ENCODE data around the gene NECTIN1.
A peak's percentile ranks its signal among the peaks of the same experiment; 100 is the strongest.

Gene NECTIN1

DNA sequence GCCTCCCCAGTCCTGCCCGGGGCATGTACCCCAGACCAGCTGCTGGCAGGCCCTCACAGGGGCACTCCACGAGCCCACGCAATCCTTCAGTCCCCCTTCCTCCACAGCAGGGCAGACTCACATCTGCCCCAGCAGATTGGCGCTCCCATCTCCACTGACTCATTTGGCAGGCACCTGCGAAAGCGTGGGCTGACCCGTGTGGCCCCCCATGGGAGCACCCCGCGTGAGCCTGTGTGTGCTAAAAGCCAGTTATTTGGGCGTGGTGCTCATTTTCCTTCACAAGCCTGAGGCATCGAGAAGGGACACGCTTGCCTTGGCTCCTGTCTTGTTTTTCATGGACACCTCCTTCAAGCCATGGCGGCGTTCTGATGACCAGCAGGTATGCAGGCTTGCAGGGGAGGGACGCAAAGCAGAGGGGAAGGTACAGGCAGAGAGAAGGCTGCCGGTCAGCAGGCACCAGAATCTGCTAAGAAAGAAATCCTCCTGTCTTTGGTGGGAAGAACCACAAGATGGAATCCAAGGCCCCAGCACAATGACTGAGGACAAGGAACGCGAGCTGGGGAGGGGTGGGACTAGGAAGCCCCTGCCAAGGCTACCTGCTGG is 8.6 kb downstream of the NECTIN1 start:
- DNase-seq: no peak
- in situ Hi-C loops (cut with MboI; ENCODE audit: low pct_unique_long_range_greater_than_20kb, low sequenced_read_pairs): no loop called here

DNA sequence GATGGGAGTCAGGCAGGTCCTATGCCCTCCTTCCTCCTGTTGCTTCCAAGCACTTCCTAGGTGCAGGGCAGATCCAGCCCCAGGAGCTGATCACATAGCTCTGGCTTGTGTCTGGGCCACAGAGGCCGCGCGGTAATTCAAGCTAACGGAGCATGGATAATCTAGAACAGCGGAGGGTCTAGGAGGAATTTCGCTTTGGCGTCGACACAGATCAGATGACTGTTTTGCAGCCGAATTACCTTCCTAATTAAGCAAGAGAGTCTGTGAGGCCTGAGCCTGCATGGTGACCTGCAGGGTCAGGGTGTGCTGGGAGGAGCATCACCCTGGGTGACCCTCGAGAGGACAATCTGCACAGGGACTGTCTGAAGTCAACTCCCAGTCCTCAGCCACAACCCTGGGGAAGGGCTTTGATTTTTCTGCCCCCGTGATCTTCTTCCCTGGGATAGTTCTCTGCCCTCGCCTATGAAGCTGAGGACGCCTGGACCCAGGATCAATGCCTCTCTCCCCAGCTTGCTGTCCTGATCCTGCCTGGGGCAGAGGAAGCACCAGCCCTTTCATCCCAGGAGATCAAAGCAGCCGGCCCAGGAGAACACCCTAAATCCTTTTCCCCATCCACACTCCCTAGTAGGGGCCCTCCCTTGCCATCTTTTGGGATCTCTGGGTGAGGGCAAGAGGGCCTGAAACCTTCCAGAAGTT is 11.0 kb downstream of the NECTIN1 start:
- in situ Hi-C loops (cut with MboI; ENCODE audit: low pct_unique_long_range_greater_than_20kb, low sequenced_read_pairs): no loop called here
- DNase-seq: no peak

DNA sequence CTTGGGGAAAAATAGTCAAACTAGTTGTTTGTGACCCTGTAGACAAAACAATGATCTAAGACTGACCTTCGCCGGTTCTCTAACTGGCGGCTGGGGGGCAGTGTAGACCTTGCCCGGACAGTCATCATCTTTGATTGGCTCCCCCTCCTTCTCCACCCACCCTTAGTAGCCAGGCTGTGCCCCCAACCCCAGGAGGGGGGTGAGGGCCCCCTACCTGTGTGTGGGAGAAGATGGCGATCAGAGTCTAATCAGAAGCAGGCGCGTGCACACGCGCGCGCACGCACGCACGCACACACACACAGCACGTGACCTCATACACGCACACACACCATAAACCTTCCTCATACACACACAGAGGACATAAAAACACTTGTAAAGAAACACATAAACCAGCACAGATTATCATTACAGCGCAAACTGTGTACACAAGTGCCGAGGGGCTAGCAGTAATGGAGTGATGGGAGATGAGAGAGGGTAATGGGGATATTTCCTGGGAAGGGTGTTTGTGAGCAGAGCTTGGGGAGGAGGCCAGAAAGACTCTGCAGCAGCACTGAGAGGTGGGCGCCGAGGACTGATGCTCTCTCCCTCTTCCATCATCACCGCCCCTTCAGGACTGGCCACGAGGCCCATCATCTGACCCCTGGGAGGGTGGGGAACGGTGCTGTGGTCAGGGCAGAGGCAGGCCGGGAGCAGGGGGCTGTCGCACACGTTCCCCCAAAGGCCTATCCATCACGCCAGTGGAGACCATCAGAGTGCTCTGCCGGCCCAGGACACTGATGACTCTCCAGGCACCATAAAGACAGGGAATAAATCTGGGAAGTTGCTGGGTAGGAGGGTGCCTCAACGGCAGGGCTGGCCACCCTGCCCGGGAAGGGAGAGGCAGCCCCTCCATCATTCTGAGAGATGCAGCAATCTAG is 12.2 kb downstream of the NECTIN1 start:
- in situ Hi-C loops (cut with MboI; ENCODE audit: low pct_unique_long_range_greater_than_20kb, low sequenced_read_pairs): no loop called here
- no peak for DNase-seq

DNA sequence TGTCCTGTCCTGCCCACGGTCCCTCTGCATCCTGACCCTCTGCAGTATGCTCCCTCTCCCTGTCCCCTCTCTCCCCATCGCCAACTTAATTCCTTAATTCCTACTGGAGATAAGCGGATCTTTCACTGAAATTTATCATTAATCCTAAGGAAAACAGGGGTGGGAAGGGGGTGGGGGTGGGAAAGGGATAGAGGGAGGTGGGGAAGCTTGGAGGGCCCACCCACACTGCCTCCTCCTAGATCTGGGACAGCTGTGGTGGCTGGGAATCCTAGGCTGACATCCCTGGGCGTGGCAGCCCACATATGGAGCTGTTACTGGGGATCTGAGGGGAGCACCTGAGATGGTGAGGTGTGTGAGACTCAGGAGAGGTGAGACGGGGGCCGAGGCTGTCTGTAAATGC is 14.4 kb downstream of the NECTIN1 start:
- no peak for DNase-seq
- in situ Hi-C loops (cut with MboI; ENCODE audit: low pct_unique_long_range_greater_than_20kb, low sequenced_read_pairs): no loop called here

DNA sequence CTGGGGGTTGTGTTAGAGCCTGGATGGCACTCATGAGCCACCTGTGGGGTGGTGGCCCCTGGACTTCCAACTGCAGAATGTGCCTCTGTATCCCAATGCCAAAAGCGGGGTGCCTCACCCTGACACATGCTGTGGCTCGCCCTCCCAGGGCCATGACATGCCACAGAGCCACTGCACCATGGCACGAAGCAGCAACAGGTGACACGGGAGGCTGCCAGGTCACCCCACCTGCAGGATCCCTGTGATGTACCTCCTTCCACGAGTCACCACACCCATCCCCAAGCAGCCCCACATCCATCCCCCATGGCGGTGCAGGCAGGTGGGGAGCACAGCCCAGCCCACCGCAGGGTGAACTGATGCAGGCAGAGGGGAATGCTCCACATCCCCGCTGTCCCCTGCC is 14.8 kb downstream of the NECTIN1 start:
- in situ Hi-C loops (cut with MboI; ENCODE audit: low pct_unique_long_range_greater_than_20kb, low sequenced_read_pairs): no loop called here
- no peak for DNase-seq

DNA sequence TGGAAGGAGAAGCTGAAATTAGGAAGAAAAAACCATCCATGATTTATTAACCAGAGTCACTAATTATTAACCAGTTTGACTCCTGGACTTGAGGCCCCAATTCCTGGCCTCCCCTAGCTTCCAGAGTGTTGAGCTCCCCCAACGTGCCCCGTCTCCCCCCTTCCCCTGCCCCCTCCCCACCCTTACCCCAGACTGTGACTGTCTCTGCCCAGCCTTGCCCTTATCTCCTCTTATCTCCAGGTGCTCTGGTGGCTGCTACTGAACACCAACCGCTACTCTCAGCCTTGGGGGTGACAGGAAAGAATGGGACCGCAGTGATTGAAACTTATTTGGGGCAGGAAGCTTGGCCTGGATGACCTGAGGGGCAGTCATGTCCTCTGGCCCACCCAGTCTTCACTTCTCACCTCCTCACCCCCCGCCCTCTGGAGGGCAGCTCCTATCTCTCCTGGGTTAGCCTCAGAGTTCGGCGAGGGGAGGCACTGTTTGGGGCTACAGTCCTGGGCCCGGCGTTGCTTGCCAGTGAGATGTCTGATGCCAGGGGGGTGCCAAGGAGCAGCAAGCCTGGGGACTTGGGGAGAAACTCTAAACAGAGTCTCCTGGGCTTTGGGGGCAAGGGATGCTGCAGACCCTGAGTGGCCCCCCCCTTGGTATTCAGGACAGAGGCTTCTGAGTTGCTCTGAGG is 15.5 kb downstream of the NECTIN1 start:
- no peak for DNase-seq
- in situ Hi-C loops (cut with MboI; ENCODE audit: low pct_unique_long_range_greater_than_20kb, low sequenced_read_pairs): no loop called here

DNA sequence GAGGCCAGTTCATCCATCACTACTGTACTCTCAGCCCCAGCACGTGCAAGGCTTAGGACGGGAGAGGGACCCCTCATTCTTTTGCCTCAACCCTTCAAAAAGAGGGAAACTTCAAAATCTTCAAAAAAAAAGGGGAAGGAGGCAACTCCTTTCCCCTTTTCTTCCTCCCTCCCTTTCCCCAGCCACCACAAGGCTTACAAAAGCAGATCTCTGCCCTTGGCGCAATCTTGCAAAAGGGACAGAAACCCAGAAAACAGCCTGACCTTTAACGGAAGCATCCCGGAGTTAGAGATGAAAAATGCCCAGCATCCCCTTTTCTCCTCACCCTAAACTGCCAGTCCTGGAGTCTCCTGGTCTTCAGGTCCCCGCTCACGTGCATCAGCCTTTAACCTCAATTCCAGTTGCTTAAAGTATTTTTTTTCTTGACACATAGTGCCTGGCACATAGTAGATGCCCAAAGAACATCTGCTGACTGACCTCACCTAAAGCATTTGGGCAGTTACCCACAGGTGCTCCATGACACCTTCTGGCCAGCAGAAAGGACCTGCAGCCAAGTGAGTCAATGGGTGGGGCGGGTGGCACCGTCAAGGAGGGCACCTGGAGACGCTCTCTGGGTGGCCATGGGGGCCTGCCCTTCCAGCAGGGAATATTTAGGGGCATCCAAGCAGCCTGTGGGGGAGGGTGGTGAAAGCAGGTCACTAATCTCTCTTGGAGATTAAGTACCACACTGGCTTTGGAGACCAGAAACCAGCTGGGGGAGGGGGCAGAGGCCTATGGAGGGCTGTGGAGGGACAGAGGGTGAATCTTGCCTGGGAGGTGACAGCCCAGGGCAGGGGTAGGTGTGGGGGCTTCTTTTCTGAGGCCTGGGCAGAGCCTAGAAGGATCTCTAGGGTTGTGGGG is 16.3 kb downstream of the NECTIN1 start:
- in situ Hi-C loops (cut with MboI; ENCODE audit: low pct_unique_long_range_greater_than_20kb, low sequenced_read_pairs): no loop called here
- DNase-seq: peak; percentile 65

DNA sequence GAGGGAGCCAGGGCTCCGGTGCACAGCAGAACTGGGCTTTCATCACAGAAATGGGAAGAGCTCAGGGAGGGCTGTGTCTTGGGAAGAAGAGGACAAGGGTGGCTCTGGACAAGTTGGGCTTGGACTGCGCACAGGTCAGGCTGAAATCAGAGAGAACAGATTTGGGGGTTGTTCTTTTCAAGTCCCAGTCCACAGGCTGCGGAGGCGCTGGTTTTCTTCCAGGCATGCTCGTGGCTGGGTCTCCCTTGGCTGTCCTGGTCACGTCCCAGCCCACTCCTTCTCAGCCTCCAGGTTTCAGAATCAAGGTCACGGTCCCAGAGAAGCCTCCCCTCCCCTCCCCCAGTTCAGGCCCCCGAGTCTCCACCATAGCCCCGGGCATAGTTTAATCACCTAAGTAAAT is 17.0 kb downstream of the NECTIN1 start:
- in situ Hi-C loops (cut with MboI; ENCODE audit: low pct_unique_long_range_greater_than_20kb, low sequenced_read_pairs): no loop called here

DNA sequence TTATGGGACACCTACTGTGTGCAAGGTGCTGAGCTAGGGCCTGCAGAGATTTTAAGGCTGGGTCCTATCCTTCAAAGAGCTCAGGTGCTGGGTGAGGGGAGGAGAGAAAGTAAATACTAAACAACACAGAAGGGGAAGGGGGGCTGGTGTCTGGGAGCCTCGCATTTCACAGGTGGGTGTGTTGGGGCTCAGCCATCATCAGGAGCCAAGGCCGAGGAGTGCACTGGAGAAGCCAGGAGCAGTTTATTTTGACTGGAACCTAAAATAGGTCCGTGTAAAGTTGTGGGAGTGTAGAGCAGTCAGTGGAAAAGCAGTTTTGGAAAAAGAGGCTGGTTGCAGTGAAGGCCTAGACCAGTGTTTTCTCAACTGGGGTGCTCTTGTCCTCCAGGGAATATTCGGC is 17.5 kb downstream of the NECTIN1 start:
- no peak for DNase-seq
- in situ Hi-C loops (cut with MboI; ENCODE audit: low pct_unique_long_range_greater_than_20kb, low sequenced_read_pairs): no loop called here

More for the DNA sequence above, 17.0 kb downstream of the NECTIN1 start:
- DNase-seq: no peak

DNA sequence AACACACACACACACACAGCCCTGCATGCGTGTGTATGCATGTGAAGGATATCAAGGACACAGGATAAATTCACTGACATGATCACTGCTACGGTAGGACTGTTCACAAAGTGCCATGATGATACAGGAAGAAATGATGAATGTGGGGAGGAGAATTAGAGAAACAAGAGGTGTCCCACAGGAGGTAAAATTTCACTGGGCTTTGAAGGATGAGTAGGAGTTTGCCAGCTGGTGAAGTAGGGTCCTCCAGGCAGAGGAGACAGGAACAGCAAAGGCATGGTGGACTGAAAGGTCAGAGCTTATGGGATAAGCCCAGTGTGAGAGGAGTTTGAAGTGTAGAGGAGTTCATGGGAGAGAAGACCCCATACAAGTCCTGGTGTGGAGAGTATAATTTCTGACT is 18.6 kb downstream of the NECTIN1 start:
- DNase-seq: no peak
- in situ Hi-C loops (cut with MboI; ENCODE audit: low pct_unique_long_range_greater_than_20kb, low sequenced_read_pairs): no loop called here

DNA sequence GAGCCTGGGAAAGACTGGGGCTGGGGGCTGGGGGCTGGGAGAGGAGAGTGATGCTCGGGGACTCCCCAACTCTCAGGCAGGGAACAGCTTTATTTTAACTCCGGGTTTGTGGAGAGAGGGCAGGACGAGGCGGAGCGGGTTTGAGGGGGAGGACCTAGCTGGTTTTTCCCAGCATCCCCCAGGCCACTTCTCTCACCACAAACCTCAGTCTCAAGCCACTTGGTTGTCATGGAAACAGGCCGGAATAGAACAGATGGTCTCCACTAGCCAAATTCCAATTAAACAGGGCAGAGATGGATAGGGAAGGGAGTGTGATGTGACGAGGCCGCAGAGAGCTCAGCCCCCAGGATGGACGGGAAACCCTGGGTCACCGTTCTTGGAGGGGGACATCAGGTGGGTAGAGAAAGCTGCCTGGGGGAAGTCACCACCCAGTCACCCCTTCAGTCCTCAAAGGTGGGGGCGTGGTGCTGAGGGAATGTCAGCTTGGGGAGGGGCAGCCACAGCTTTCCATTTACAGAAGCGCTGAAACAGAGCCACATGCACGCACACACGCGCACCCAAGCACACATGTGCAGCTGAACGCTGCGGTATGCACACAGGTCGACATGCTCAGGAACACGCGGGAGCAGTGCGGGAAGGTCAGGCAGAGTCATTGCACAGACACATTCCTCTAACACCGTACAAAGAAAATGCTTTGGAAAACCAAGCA is 19.2 kb downstream of the NECTIN1 start:
- in situ Hi-C loops (cut with MboI; ENCODE audit: low pct_unique_long_range_greater_than_20kb, low sequenced_read_pairs): no loop called here
- peak; percentile 87 for DNase-seq

DNA sequence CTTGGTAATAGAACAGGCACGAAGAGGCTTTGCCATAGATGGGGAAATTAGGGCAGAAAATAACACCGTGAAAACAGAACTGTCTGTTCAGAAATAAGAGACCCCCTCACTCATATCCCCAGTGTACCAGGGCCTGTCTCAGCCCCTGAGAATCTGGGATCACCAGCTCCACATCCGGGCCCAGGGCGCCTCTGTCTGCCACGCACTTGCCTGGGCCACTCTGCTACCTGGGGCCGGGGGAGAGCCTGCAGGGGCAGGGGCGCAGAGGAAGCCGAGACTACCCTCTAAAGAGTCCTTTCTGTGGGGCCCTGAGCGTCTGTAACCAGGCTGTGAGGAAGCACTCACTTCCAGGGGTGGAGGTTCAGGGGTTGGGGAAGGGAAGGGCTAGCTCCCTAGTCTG is 19.8 kb downstream of the NECTIN1 start:
- DNase-seq: no peak
- in situ Hi-C loops (cut with MboI; ENCODE audit: low pct_unique_long_range_greater_than_20kb, low sequenced_read_pairs): no loop called here

DNA sequence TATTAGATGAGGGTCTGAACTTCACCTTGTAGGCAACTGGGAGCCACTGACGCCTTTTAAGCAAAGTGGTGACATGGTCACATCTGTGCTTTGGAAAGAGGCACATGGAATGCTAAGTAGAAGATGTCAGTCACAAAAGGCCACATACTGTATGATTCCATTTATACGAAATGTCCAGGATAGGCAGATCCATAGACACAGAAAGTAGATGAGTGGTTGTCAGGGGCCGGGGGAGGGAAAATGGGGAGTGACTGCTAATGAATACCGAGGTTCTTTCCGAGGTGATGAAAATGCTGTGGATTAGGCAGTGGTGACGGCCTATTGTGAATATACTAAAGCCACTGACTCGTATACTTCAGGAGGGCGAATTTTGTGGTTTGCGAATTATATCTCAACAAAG is 20.6 kb downstream of the NECTIN1 start:
- no peak for DNase-seq
- in situ Hi-C loops (cut with MboI; ENCODE audit: low pct_unique_long_range_greater_than_20kb, low sequenced_read_pairs): no loop called here

DNA sequence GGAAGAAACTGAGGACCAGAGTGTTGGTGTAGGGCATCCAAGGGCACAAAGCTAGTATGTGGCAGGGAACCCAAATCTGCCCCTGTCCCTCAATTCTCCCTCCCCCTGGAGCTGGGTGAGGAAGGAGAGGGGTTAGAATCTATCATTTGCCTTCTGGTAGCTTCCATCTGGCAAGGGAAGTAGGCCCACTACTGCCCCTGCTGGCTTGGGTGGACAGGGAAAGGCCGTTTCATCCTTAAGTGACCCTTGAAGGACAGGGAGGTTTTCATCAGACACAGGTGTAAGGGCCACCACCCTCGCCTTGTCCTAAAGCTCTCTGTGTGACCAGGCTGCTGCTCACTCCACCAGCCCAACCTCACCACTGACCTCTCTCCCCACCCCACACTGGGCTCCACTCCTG is 22.1 kb downstream of the NECTIN1 start:
- in situ Hi-C loops (cut with MboI; ENCODE audit: low pct_unique_long_range_greater_than_20kb, low sequenced_read_pairs): no loop called here
- no peak for DNase-seq

DNA sequence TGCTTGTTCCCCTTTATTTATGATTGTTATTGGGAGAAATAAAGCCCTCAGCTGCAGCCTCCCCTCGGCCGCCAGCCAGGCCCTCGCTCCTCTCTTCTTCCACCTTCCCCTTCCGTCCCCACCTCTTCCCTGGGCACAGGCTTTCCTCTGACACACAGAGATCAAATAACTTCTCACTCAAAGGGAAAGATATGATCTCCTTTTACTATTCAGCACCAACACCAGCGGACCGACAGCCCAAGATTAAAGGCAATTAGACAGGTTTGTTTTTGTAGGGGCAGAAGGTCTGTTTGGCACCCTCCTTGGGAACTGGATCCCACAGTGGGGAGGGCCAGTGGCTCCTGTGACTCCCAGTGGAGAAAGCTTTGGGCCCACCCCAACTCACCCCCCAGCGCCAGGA is 23.0 kb downstream of the NECTIN1 start:
- no peak for DNase-seq

DNA sequence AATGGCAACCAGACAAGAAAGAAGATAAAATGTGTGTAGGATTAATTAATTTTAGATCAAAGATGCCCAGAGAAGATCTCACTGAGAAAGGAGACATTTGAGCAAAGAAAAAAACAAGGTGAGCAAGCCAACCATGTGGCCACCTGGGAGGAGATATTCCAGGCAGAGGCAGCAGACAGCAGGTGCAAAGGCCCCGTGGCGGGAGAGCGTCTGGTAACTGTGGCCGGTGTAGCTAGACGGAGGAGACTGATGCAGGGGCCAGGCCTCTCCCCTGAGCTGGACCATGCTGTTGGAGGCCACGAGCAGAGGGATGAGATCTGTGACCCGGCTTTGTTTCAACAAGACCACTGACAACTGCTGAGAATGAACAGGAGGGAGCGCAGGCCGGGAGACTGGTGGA is 23.6 kb downstream of the NECTIN1 start:
- in situ Hi-C loops (cut with MboI; ENCODE audit: low pct_unique_long_range_greater_than_20kb, low sequenced_read_pairs): no loop called here
- no peak for DNase-seq

More for the DNA sequence above, 23.0 kb downstream of the NECTIN1 start:
- in situ Hi-C loops (cut with MboI; ENCODE audit: low pct_unique_long_range_greater_than_20kb, low sequenced_read_pairs): no loop called here

DNA sequence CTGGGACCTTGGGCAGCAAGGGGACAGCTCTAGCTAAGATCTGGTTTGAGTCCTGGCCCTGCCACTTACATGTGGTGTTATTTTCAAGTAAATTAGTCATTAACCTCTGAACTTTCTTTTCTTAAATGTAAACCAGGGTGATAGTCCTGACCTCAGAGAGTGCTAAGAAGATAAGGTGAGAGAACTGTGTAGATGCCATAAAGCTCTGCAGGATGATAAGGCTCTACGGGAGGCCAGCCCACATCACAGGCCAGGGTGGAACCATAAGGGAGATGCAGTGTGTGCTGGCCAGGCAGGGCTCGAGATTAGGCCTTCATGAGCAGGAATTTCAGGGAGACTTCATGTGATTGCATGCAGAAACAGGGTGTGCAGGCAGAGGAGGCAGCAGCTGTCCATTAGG is 24.2 kb downstream of the NECTIN1 start:
- in situ Hi-C loops (cut with MboI; ENCODE audit: low pct_unique_long_range_greater_than_20kb, low sequenced_read_pairs): no loop called here
- no peak for DNase-seq
